ENCODE data around the gene TSPAN9. TPM values are rescaled to one million over a fixed set of nuclear protein-coding genes. Genes with fewer than 3 reads are reported as not detected.

TSPAN9 gene
- total and polyA plus RNA-seq, 9 of the 15 experiments (the other 6 are each of a cell fraction or from before 2014, with no cell fraction given), result 0.23 to 2.1 (median 0.60) TPM; not detected in 2

GRCh38 chr12:3036901-3037600 is 40.1 kb upstream of the TSPAN9 start:
- BruUV-seq (replicated peaks), result no TSS peak
- ChIA-PET POLR2A (interaction anchor here (0.5 kb wide), 1 partner anchor 9 kb away, joined by 3 read pairs; no protein-coding TSS in a partner anchor), CTCF (ENCODE audit: low intra/inter-chr PET ratio) (interaction anchor here (0.5 kb wide), 1 partner anchor 197 kb away, joined by 3 read pairs; no protein-coding TSS in a partner anchor)
- H3K9me1 ChIP-seq (ENCODE audit: control insufficient read depth, insufficient read depth, low read length), result no peaks in the 10 kb centered on the region
- no peak overlapping the region for H3K27ac ChIP-seq (ENCODE audit: extremely low read depth, low read depth, low read length)
- no peak for DNase-seq (ENCODE audit: extremely low read depth in 1 of 4, low spot score in 3 of 4)
- no peak overlapping the region for H2AFZ ChIP-seq (ENCODE audit: low read depth, low read length)
- no peaks in the 10 kb centered on the region for H4K20me1 ChIP-seq (replicated peaks; ENCODE audit: control insufficient read depth, insufficient read depth, low read length)
- 95% methylated on average over 10 of the region's 12 CpGs for WGBS (ENCODE audit: insufficient coverage, low coverage, missing lambda C conversion rate)
- ATAC-seq, result no peak
- H3K27me3 ChIP-seq (ENCODE audit: control insufficient read depth in 2 of 2, insufficient read depth in 2 of 2, low read length in 2 of 2), result no peaks in the 10 kb centered on the region
- FAIRE-seq, result no peak
- no peaks in the 10 kb centered on the region for H3K9me3 ChIP-seq (replicated peaks; ENCODE audit: control insufficient read depth, insufficient read depth, low read depth, low read length)
- no peak for TF ChIP-seq POLR3A (IDR thresholded peaks at IDR 0.05; ENCODE audit: borderline replicate concordance, extremely low read depth, insufficient read depth, insufficient read length)
- no peak for TF ChIP-seq CBX2 (IDR thresholded peaks at IDR 0.05; ENCODE audit: insufficient read depth, low read length, poor library complexity, severe bottlenecking)
- no peak for TF ChIP-seq FOXP1 (CRISPR knock-in tag; IDR thresholded peaks at IDR 0.05)
- TF ChIP-seq, protein P1, sequence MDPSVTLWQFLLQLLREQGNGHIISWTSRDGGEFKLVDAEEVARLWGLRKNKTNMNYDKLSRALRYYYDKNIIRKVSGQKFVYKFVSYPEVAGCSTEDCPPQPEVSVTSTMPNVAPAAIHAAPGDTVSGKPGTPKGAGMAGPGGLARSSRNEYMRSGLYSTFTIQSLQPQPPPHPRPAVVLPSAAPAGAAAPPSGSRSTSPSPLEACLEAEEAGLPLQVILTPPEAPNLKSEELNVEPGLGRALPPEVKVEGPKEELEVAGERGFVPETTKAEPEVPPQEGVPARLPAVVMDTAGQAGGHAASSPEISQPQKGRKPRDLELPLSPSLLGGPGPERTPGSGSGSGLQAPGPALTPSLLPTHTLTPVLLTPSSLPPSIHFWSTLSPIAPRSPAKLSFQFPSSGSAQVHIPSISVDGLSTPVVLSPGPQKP (CRISPR knock-in tag; IDR thresholded peaks at IDR 0.05), result no peak
- TF ChIP-seq BRF1 (IDR thresholded peaks at IDR 0.05; ENCODE audit: borderline replicate concordance, extremely low read depth, insufficient read length), result no peak
- peaks cover 0 to 17% of the 10 kb centered on the region in 2 experiments; a peak in 2 of 5 replicates for H3K4me1 ChIP-seq (replicated peaks in 1 of 2; ENCODE audit: control insufficient read depth in 2 of 2, insufficient read depth in 2 of 2, low read length in 2 of 2)
- no peak overlapping the region for H3K9ac ChIP-seq (ENCODE audit: insufficient read depth in 1 of 2, low read depth in 2 of 2, low read length in 2 of 2)
- in situ Hi-C loops (cut with MboI), result loop anchor here (5.0 to 10.0 kb wide), 2 partner anchors 162 to 195 kb away; partner anchors contain the start of genes FOXM1 and RHNO1
- H3K4me3 ChIP-seq, result no peak overlapping the region
- no peaks in the 10 kb centered on the region for H3K79me2 ChIP-seq (ENCODE audit: control insufficient read depth, insufficient read depth, low read length)
- intact Hi-C loops (cut with micrococcal nuclease), result loop anchor here (2.0 kb wide), 1 partner anchor 88 kb away; no protein-coding TSS in a partner anchor
- H3K4me2 ChIP-seq (ENCODE audit: insufficient read depth, low read length), result no peak overlapping the region
- H3K36me3 ChIP-seq (ENCODE audit: control insufficient read depth, insufficient read depth, low read length), result peaks cover 41% of the 10 kb centered on the region; the same call in 1 of the 3 replicates

Data from K562 (cell line).